Hematopoietic multipotent progenitor cell treated with erythropoietin and hydrocortisone succinate and interleukin-3 and kit ligand, for 6 days (in vitro differentiated cells): ENCODE measurements around the gene ZNF543.
A peak's percentile ranks its signal among the peaks of the same experiment; 100 is the strongest.
"Not testable (repeated sequence)": the region's sequence is repeated elsewhere in the genome, so short reads cannot be mapped to it uniquely, and the experiment has no call there.

Experiments used
- DNase-seq: peaks from one replicate; pipeline ENCODE4 v3.0.0-alpha.2; 2015

ZNF543 gene

GRCh38 chr19:57321751-57322150 lies 1.5 kb downstream of the ZNF543 start:
- peak; percentile 30 for DNase-seq

- DNase-seq: no peak
These were observed 4.7 kb downstream of the ZNF543 start for GRCh38 chr19:57324992-57325391.

- no peak for DNase-seq
These were observed 7.7 kb downstream of the ZNF543 start for GRCh38 chr19:57327993-57328392.

- DNase-seq: peak; percentile 14
These were observed 13.9 kb downstream of the ZNF543 start for GRCh38 chr19:57334191-57334590.

GRCh38 chr19:57338877-57339276 lies 18.6 kb downstream of the ZNF543 start:
- DNase-seq: no peak

GRCh38 chr19:57342582-57342981 lies 22.3 kb downstream of the ZNF543 start:
- DNase-seq: no peak

- DNase-seq: no peak
These were observed 27.9 kb downstream of the ZNF543 start for GRCh38 chr19:57348136-57348535.

- peak; percentile 98 for DNase-seq
These were observed 30.9 kb downstream of the ZNF543 start, which contains the start of gene ZNF304 for GRCh38 chr19:57350877-57351805. TSS of gene ZNF304 (plus strand) at chr19:57351271. CDS start at chr19:57351665, 394 bp downstream.

GRCh38 chr19:57351867-57352266 lies 31.6 kb downstream of the ZNF543 start:
- DNase-seq: peak; percentile 47

GRCh38 chr19:57355916-57356315 lies 35.6 kb downstream of the ZNF543 start:
- DNase-seq: no peak

- DNase-seq: no peak
These were observed 37.1 kb downstream of the ZNF543 start for GRCh38 chr19:57357406-57357805.

GRCh38 chr19:57359300-57359699 lies 39.0 kb downstream of the ZNF543 start:
- DNase-seq: no peak

- DNase-seq: no peak
These were observed 42.1 kb downstream of the ZNF543 start for GRCh38 chr19:57362419-57362818.

- DNase-seq: peak; percentile 99
These were observed 42.9 kb downstream of the ZNF543 start, which contains the start of the genes TRAPPC2B and ZNF547 for GRCh38 chr19:57362997-57363687. TSS of gene TRAPPC2B (plus strand) at chr19:57363551. CDS start at chr19:57364834, 1,283 bp downstream. TSS of gene ZNF547 (plus strand) at chr19:57363551. CDS start at chr19:57368556, 5,005 bp downstream.

- peak; percentile 20 for DNase-seq
These were observed 43.5 kb downstream of the ZNF543 start for GRCh38 chr19:57363688-57364181.

- no peak for DNase-seq
These were observed 46.5 kb downstream of the ZNF543 start for GRCh38 chr19:57366776-57367175.

- no peak for DNase-seq
These were observed 53.9 kb downstream of the ZNF543 start for GRCh38 chr19:57374179-57374578.

- not testable (repeated sequence) for DNase-seq
These were observed 54.4 kb downstream of the ZNF543 start for GRCh38 chr19:57374647-57375046.

GRCh38 chr19:57376151-57376550 lies 55.9 kb downstream of the ZNF543 start:
- DNase-seq: no peak

- DNase-seq: no peak
These were observed 57.4 kb downstream of the ZNF543 start for GRCh38 chr19:57377498-57378146.
